Nephron (organoid): Measurements from ENCODE around the gene PEF1.

Source experiments
- H3K27ac Mint-ChIP-seq, 3 experiments: 2 replicates each; pipeline ENCODE4 v1.8.0; 2020; ENCODE audit warnings: mixed read lengths in 3 of 3, mild to moderate bottlenecking in 2 of 3, moderate library complexity in 1 of 3
- H3K27me3 Mint-ChIP-seq: 2 replicates; pipeline ENCODE4 v1.8.0; 2021; ENCODE audit warnings: low read depth, mild to moderate bottlenecking, moderate library complexity, mixed read lengths
- H3K36me3 Mint-ChIP-seq: 2 replicates; pipeline ENCODE4 v1.8.0; 2020; ENCODE audit warnings: low read depth, mixed read lengths
- H3K4me1 Mint-ChIP-seq: 2 replicates; pipeline ENCODE4 v1.8.0; 2020; ENCODE audit warnings: mixed read lengths
- H3K4me3 Mint-ChIP-seq, 3 experiments: 2 replicates each; pipeline ENCODE4 v1.8.0; 2020; ENCODE audit warnings: mild to moderate bottlenecking in 3 of 3, mixed read lengths in 3 of 3, moderate library complexity in 2 of 3
- H3K9me3 Mint-ChIP-seq: 2 replicates; pipeline ENCODE4 v1.8.0; 2020; ENCODE audit warnings: mixed read lengths
- CTCF ChIP-seq, 3 experiments: fragments of 200-600 bp; sonication (generic); IDR thresholded peaks; one replicate each; pipeline ENCODE4 v1.5.0; 2021; ENCODE audit warnings: antibody characterized with exemption in 3 of 3; ENCODE audit not compliant: unreplicated experiment in 3 of 3

The PEF1 gene

GRCh38 chr1:31632649-31633048, 12.0 kb downstream of the PEF1 start:
- Mint-ChIP-seq H3K4me3 (no peak overlapping the region), H3K36me3 (peaks cover 26% of the 10 kb centered on the region), H3K4me1 (peaks cover 17% of the 10 kb centered on the region), H3K27me3 (no peaks in the 10 kb centered on the region), H3K9me3 (no peaks in the 10 kb centered on the region), H3K27ac (no peak overlapping the region)
- TF ChIP-seq CTCF (IDR thresholded peaks at IDR 0.05; ENCODE audit: unreplicated experiment in 3 of 3), result no peak

DNA sequence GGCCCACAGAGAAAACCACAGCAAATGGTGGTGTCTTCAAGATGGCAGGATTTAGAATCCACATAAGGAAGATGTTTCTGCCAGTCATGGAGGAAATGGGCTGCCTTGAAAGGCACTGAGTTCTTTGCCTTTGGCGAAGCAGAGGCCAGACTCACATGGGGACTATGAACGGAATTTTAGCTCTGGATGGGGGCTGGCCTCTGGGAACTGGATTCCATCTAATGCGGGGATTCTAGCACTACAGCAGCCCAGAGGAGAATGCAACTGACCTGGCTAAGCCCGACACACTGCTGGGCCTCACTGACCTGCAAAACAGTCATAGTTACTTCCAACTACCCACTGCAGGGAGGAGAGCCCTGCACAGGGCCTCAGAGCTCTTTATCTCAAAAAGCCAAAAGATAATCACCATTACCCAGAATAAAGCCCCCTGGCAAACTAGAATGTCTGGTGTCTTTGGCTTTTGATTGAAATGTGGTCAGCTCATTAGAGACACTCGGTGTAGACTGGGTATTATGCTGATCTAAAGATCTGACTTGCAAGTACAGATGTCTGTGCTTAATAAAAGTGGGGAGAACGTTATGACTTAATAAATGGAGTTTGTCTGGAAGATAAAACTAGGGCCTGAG, 15.6 kb downstream of the PEF1 start:
- TF ChIP-seq CTCF (IDR thresholded peaks at IDR 0.05; ENCODE audit: unreplicated experiment in 3 of 3), result no peak
- Mint-ChIP-seq H3K27me3 (peaks cover 4% of the 10 kb centered on the region), H3K9me3 (no peaks in the 10 kb centered on the region), H3K4me1 (peaks cover 23% of the 10 kb centered on the region), H3K36me3 (peaks cover 24% of the 10 kb centered on the region), H3K4me3 (no peak overlapping the region), H3K27ac (no peak overlapping the region)

DNA sequence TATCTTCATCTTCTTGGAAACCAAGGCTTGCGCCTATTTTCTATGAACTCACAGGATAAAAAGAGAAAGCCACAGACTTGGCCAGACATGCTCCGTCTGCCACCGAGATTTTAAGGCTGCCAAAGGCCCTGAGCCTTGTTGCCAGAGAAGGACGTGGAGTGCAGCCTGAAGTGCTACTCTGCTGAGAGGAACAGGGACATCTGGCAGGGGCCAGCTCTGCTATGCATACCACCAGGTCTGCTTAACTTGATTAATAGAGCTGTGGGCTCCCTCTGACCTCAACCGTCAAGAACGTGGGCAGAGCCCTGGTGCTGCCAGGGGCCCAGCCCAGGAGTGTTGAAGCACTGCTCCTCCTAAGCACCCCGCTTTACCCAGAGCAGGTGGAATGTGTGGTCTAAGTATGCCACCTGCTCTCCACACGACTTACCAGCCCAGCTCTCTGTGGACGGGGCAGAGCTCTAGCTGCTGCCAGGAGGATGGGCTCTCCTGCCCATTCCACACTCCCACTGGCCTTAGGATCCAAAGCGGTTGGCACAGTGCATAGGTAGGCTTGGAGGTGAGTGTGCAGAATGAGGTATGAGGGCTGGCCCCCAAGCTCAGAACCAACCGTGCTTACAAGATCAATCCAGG, 16.6 kb downstream of the PEF1 start:
- H3K4me1 Mint-ChIP-seq, result peaks cover 23% of the 10 kb centered on the region
- TF ChIP-seq CTCF (IDR thresholded peaks at IDR 0.05; ENCODE audit: unreplicated experiment in 3 of 3), result no peak
- peaks cover 24% of the 10 kb centered on the region for H3K36me3 Mint-ChIP-seq
- peaks cover 4% of the 10 kb centered on the region for H3K27me3 Mint-ChIP-seq
- H3K9me3 Mint-ChIP-seq, result no peaks in the 10 kb centered on the region
- H3K27ac Mint-ChIP-seq, result peak overlapping the region in 2 of 3 experiments; percentile 40 to 68
- H3K4me3 Mint-ChIP-seq, result no peak overlapping the region

DNA sequence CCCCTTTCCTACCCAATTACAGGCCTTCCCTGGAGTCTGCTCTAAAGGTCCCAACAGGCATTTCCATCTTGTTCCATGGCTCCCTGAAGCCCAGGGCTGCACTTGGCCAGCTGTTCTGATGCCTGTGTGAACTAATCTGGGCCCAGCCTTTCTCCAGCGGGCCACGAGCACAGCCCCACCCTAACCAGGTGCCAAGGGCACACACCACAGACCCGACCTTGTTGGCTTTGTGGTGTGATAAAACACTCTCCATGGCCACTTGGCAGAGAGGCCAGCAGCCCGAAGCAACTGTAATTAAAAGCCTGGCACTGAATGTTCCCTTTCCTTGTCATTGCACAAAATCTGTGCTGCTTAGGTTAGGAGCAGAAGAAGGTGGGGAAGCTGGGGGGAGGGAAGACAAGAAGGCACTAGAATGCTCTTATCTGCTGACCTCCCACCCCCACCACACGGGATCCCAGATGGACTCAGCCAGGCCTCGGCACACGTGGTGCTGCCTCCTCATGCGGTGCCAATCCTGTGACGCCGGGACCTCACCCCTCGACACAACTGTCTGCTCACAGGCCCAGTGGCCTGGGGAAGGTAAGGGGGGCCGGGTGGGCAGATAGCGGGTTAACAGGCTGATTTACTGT, 17.3 kb downstream of the PEF1 start:
- H3K4me3 Mint-ChIP-seq, result no peak overlapping the region
- H3K27me3 Mint-ChIP-seq, result peaks cover 4% of the 10 kb centered on the region
- H3K4me1 Mint-ChIP-seq, result peaks cover 23% of the 10 kb centered on the region
- H3K9me3 Mint-ChIP-seq, result no peaks in the 10 kb centered on the region
- H3K36me3 Mint-ChIP-seq, result peaks cover 24% of the 10 kb centered on the region
- H3K27ac Mint-ChIP-seq, result peak overlapping the region in 2 of 3 experiments; percentile 31 to 68
- no peak for TF ChIP-seq CTCF (IDR thresholded peaks at IDR 0.05; ENCODE audit: unreplicated experiment in 3 of 3)

- Mint-ChIP-seq H3K27me3 (peaks cover 4% of the 10 kb centered on the region), H3K4me1 (peaks cover 23% of the 10 kb centered on the region), H3K27ac (peak overlapping the region in 2 of 3 experiments; percentile 31 to 54), H3K9me3 (no peaks in the 10 kb centered on the region), H3K36me3 (peaks cover 23% of the 10 kb centered on the region), H3K4me3 (no peak overlapping the region)
- TF ChIP-seq CTCF (IDR thresholded peaks at IDR 0.05; ENCODE audit: unreplicated experiment in 3 of 3), result no peak
Observed at GRCh38 chr1:31626223-31627207, 18.2 kb downstream of the PEF1 start.
